GM19240 (cell line): ENCODE results near the gene BICRA.
A peak's percentile ranks its signal among the peaks of the same experiment; 100 is the strongest.

Experiments used
- DNase-seq: peaks from one replicate; pipeline ENCODE4 v3.0.0; 2011; ENCODE audit warnings: low spot score; ENCODE audit not compliant: insufficient read length

Gene BICRA

GRCh38 chr19:47601180-47601904 lies 7.6 kb upstream of the BICRA start:
- DNase-seq: no peak

- no peak for DNase-seq
These were observed 5.0 kb upstream of the BICRA start for GRCh38 chr19:47603706-47604565.

DNA sequence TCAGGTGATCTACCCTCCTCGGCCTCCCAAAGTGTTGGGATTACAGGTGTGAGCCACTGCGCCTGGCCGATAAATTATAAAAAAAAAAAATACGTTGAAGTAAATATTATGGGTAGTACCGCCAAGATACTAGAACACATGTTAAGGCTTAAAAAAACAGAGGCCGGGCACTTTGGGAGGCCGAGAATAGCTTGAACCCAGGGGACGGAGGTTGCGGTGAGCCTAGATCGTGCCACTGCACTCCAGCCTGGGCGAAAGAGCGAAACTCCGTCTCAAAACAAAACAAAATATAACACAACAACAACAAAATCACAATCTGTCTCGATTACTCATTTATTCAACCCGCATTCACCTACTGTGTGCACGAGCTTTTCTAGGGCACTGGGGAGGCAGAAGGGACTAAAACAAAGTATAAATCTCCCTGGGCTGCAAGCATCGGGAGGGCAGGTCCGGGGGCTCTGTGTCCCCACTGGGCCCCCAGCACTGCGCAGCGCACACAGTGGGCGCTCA lies 1.3 kb upstream of the BICRA start:
- DNase-seq: no peak

- DNase-seq: peak; percentile 88
These were observed 638 bp upstream of the BICRA start for GRCh38 chr19:47608074-47608918.

GRCh38 chr19:47609906-47610894 lies 1.3 kb downstream of the BICRA start:
- DNase-seq: no peak

GRCh38 chr19:47610902-47611301 lies 2.0 kb downstream of the BICRA start:
- no peak for DNase-seq

DNA sequence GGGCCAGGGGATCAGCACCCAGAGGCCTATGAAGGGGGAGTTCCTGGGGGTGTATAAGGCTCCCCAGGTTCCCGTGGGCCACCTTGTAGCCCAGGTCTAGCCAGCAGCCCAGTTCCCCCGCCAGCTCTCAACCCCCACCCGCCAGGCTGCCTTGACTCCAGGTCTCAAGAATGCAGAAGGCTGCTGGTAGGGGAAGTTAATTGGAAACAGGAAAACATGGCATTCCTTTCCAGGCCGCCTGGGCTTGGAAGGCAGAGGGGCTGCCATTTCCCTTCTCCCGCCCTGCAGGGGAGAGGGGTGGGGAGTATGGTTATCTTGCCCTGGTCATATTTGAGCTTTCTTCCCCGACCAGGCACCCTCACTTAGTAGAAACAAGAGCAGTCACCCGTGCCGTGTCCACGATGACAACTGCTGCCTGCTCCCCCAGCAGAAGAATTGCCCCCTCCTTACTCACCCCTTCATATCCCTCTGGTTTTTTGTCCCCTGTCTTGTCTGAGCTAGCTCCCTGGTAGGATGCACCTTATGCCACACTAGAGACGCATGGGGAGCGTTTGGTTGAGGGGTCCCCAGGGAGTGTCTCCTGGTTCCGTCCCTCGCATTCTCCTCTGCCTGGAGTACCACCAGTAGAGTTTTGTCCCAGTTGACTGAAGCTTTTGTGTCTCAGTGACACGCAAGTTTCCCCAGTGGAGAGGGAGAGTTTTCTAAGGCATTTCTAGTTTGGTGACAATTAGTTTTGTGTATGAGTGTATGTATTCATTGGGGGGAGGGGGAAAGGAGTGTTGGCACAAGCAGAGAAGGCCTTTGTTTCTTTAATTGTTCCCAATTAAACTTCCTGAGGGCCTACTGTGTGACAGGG lies 4.5 kb downstream of the BICRA start:
- DNase-seq: no peak

GRCh38 chr19:47614021-47614295 lies 5.0 kb downstream of the BICRA start:
- no peak for DNase-seq

GRCh38 chr19:47614559-47614958 lies 5.6 kb downstream of the BICRA start:
- DNase-seq: no peak

- no peak for DNase-seq
These were observed 6.3 kb downstream of the BICRA start for GRCh38 chr19:47615230-47615629.

GRCh38 chr19:47615714-47616113 lies 6.8 kb downstream of the BICRA start:
- no peak for DNase-seq

DNA sequence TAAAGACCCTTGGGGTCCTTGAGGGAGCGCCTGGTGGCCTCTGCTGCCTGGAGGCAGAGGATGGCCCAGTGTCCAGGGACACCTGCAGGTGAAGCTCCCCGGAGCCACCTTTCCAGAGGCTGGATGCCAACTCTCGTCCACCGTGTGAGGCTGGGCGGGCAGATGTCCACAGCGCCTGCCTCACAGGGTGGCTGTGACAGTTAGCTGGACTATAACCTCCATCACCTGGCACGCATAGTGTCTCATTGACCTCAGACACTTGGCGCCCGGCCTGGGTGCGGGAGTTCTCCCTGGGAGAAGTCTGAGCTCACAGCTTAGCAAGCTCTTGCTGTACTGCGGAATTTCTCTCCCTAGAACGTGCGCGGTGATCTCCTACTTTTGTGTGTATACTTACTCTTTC lies 9.8 kb downstream of the BICRA start:
- DNase-seq: no peak

GRCh38 chr19:47619763-47620162 lies 10.8 kb downstream of the BICRA start:
- no peak for DNase-seq

- no peak for DNase-seq
These were observed 14.4 kb downstream of the BICRA start for GRCh38 chr19:47623151-47623920.

DNA sequence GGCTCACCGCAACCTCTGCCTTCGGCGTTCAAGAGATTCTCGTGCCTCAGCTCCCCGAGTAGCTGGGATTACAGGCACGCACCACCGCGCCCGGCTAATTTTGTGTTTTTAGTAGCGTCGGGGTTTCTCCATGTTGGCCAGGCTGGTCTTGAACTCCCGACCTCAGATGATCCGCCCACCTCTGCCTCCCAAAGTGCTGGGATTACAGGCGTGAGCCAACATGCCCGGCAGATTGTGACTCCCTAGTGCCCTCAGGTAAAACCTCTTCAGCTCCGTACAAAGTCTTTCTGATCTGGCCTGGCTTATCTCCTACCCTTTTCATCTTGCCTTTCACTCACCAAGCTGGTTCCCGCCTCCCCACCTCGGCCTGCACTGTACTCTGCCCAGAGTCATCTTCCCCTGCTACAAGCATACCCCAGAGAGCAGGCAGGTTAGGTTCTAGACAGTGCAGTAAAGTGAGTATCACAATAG lies 15.0 kb downstream of the BICRA start:
- DNase-seq: no peak

- no peak for DNase-seq
These were observed 16.7 kb downstream of the BICRA start for GRCh38 chr19:47625650-47626049.

DNA sequence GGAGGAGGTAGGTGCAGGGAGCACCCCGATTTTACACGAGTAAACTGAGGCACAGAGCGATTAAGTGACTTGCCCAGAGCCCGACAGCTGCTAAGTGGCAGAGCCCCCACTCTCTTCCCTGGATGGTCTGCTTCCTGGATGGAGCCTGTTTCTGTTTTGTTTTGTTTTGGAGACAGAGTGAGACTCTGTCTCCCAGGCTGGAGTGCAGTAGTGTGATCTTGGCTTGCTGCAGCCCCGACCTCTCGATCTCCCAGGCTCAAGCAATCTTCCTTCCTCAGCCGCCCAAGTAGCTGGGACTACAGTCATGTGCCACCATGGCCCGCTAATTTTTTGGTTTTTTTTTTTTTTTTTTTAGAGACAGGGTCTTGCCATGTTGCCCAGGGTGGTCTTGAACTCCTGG lies 17.3 kb downstream of the BICRA start:
- DNase-seq: no peak

GRCh38 chr19:47628078-47628771 lies 19.3 kb downstream of the BICRA start:
- DNase-seq: no peak
